ENCODE results near the gene FES. TPM values are rescaled to one million over a fixed set of nuclear protein-coding genes. Genes with fewer than 3 reads are reported as not detected.
"Not testable (repeated sequence)": the region's sequence is repeated elsewhere in the genome, so short reads cannot be mapped to it uniquely, and the experiment has no call there.

FES gene
- total RNA-seq, 4 donors from 2014 or later, result 62.0 to 183 (median 72.1) TPM

DNA sequence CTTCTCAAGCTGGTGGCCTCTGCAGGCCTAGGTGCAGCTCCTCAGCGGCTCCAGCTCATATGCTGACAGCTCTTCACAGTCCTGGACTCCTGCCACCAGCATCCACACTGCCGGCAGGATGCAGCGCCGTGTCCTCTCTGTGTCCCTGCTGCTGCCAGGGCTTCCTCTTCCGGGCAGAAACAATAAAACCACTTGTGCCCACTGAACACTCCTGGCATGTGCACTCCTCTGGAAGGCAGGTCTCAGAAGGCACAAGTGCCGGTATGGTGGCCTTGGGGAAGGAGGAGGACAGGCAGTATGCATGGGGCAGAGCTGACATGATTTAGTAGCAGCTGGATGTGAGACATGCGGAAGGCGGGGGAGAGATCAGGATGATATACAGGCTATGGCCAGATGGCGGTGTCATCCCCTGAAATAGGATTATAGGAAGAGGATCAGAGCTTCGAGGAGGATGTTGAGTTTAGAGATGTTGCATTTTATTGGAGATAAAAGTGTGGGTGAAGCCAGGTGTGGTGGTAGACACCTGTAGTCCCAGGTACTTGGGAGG lies 11.3 kb downstream of the FES start:
- Histone ChIP-seq H3K27me3 (no peaks in the 10 kb centered on the region), H3K4me3 (no peak overlapping the region), H3K36me3 (peaks cover 2 to 58% (median 6%) of the 10 kb centered on the region in 3 donors), H3K4me1 (no peaks in the 10 kb centered on the region), H3K9me3 (no peaks in the 10 kb centered on the region), H3K27ac (no peak overlapping the region)
- TF ChIP-seq POLR2A (IDR thresholded peaks at IDR 0.05) (no peak), EP300 (IDR thresholded peaks at IDR 0.05) (no peak)
- TF ChIP-seq, protein P1, sequence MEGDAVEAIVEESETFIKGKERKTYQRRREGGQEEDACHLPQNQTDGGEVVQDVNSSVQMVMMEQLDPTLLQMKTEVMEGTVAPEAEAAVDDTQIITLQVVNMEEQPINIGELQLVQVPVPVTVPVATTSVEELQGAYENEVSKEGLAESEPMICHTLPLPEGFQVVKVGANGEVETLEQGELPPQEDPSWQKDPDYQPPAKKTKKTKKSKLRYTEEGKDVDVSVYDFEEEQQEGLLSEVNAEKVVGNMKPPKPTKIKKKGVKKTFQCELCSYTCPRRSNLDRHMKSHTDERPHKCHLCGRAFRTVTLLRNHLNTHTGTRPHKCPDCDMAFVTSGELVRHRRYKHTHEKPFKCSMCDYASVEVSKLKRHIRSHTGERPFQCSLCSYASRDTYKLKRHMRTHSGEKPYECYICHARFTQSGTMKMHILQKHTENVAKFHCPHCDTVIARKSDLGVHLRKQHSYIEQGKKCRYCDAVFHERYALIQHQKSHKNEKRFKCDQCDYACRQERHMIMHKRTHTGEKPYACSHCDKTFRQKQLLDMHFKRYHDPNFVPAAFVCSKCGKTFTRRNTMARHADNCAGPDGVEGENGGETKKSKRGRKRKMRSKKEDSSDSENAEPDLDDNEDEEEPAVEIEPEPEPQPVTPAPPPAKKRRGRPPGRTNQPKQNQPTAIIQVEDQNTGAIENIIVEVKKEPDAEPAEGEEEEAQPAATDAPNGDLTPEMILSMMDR (IDR thresholded peaks at IDR 0.05), result no peak
- WGBS, 2 donors, result 59% methylated on average over 10 of the region's 10 CpGs
- no peak for DNase-seq (ENCODE audit: low spot score in 2 of 2)

DNA sequence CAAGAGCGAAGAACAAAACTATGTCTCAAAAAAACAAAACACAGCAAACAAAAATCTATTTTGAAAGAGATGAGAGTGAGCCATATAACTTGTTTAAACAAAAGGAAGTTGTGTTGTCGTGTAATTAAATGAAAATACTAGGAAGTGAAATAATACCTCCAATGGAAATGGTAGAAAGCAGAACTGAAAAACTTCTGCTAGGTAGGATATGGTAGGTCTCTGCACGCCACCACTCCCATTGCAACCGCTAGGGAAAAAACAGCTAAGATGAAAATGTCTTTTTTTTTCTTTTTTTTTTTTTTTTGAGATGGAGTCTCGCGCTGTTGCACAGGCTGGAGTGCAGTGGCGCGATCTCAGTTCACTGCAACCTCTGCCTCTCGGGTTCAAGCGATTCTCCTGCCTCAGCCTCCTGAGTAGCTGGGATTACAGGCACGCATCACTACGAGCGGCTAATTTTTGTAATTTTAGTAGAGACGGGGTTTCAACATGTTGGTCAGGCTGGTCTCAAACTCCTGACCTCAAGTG lies 12.9 kb downstream of the FES start:
- Histone ChIP-seq H3K4me1 (peaks cover 0 to 12% (median 10%) of the 10 kb centered on the region in 4 donors), H3K36me3 (peaks cover 0 to 43% (median 6%) of the 10 kb centered on the region in 3 donors)
- 91 to 93% methylated on average over 14 of the region's 14 CpGs for WGBS, 2 donors
- not testable (repeated sequence) for H3K27ac ChIP-seq; H3K4me3 ChIP-seq; H3K27me3 ChIP-seq; DNase-seq (ENCODE audit: low spot score in 2 of 2); H3K9me3 ChIP-seq

DNA sequence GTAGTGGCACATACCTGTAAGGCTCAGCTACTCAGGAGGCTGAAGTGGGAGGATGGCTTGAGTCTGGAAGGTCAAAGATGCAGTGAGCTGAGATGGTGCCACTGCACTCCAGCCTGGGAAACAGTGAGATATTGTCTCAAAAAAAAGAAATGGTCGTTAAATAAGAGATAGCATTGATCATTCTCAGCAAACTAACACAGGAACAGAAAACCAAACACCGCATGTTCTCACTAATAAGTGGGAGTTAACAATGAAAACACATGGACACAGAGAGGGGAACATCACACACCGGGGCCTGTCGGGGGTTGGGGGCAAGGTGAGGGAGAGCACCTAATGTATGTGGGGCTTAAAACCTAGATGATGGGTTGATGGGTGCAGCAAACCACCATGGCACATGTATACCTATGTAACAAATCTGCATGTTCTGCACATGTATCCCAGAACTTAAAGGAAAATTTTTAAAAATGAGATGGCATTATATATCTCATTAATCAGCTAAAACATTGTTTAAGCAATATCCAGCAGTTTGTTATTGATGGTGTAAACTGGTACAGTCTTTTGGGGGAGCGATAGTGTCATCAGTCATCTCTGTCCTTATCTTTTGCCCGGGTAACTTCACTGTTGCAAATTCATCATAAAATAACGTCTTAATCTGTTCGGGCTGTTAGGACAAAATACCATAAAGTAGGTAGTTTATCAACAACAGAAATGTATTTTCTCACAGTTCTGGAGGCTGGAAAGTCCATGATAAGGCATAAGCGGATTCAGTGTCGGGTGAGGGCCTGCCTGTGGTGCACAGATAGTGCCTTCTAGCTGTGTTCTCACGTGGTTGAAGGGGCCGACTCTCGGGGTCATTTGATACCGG lies 17.1 kb downstream of the FES start:
- DNase-seq (ENCODE audit: low spot score in 2 of 2), result no peak
- no peak for TF ChIP-seq POLR2A (IDR thresholded peaks at IDR 0.05)
- TF ChIP-seq EP300 (IDR thresholded peaks at IDR 0.05), result no peak
- TF ChIP-seq, protein P1 (IDR thresholded peaks at IDR 0.05), result no peak
- WGBS, 2 donors, result 41 to 44% methylated on average over 14 of the region's 14 CpGs
- H3K36me3 ChIP-seq, result peaks cover 0 to 19% (median 15%) of the 10 kb centered on the region in 3 donors
- H3K27me3 ChIP-seq, result no peaks in the 10 kb centered on the region
- H3K4me3 ChIP-seq, result peak overlapping the region in 3 of 4 donors; percentile 55 to 87 (median 70)
- H3K9me3 ChIP-seq, result no peaks in the 10 kb centered on the region
- peaks cover 0 to 42% (median 30%) of the 10 kb centered on the region in 4 donors for H3K4me1 ChIP-seq
- H3K27ac ChIP-seq, result peak overlapping the region in 3 of 4 donors; percentile 91 to 94 (median 91)

DNA sequence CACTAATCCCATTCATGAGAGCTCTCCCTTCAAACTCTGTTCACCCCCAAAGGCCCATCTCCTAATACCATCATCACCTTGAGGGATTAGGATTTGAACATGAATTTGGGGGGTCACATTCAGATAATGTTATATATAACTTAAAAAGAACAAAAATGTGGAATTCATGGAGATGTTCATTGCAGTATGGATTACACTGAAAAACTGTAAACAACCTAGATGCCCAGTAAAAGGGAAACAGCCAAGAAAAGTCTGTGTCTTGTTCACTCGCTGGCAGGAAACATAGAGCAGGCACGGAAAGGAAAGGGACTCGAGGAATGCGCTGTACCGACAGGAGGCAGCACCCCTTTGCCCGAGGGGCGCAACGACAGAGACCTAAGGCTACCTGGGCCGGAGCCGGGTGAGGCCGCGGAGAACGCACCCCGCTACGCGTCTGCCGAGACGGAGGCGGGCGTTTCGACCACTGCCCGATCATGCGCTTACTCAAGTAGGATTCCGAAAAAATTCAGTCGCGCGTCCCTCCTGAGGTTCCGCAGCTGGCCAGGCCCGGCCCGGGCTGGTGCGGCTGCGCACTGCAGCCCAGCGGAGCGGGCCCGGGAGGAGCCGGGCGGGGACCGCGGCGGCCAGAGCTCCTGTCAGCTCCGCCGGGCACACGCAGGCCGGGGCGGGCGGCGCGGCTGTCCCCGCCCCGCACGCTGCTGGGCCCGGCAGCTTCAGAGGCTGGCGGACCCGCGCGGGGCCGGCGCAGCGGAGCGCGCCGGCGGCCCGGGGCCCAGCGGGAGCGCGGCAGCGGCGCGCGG lies 17.9 kb downstream of the FES start:
- peak; percentile 61 to 75 for DNase-seq (ENCODE audit: low spot score in 2 of 2)
- TF ChIP-seq POLR2A (IDR thresholded peaks at IDR 0.05), result peak; percentile 29 to 55
- TF ChIP-seq, protein P1 (IDR thresholded peaks at IDR 0.05), result peak; percentile 64 to 95 (median 86)
- TF ChIP-seq EP300 (IDR thresholded peaks at IDR 0.05), result peak in 1 of 2 donors; percentile 78

More for the DNA sequence above, 17.9 kb downstream of the FES start:
- no peaks in the 10 kb centered on the region for H3K27me3 ChIP-seq
- 0% methylated on average over 31 to 52 of the region's 71 CpGs for WGBS, 2 donors
- peak overlapping the region; percentile 47 to 94 (median 91) for H3K27ac ChIP-seq
- H3K9me3 ChIP-seq, result no peaks in the 10 kb centered on the region
- peaks cover 0 to 27% (median 23%) of the 10 kb centered on the region in 3 donors for H3K36me3 ChIP-seq
- peaks cover 0 to 50% (median 38%) of the 10 kb centered on the region in 4 donors for H3K4me1 ChIP-seq
- H3K4me3 ChIP-seq, result peak overlapping the region; percentile 55 to 87 (median 78)

Data from tibial nerve (tissue), 4 donors.